Stimulated activated CD4-positive, alpha-beta T cell treated with anti-CD3 and anti-CD28 coated beads, Interleukin-15, amount 100 ng/mL, for 48 hours (primary cell): Measurements from ENCODE around the gene TPCN1.

Experiments used
- DNase-seq, 2 donors: peaks; one replicate each; pipeline ENCODE4 v3.0.0-alpha.2; 2020; ENCODE audit warnings: low read depth in 2 of 2

TPCN1 gene

DNA sequence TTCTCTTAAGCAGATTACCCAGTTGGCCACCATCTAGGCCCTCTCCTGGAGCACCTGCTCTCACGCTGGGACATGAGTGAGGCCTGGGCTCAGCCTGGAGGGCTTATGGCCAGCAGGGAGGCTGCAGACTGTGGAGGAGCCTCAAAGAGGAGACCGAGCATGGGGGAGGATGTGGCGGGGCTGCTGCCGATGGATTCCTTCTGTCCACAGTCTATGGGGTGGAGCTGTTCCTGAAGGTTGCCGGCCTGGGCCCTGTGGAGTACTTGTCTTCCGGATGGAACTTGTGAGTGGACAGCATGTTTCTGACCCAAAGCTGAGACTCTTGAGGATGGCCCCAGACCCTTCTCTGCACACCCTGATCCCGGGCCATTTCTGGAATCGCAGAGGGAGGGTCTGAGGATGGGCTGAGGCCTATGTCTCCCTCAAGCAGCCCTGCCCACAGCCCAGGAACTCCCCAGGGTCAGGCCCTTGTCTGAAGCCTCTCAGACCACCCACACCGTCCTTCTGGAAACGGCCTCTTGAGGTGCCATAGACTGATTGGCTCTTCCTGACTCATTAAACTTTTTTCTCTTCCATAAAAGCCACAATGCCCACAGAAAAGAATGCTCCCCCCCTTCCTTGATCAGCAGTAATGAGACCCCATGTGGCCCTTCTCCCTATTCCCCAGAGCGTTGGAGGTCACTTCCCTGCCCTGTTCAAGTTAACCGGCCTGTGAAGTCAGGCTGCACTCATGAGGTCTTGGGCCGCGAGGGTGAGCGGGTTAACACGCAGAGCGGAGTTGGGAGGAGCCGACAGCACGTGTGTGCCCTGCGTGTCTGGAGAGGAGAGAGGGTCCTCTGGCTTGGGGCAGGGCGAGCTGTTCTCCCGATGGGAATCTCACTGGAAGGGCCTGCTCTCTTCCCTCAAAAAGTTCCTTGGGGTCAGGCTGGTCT, 64.7 kb downstream of the TPCN1 start:
- DNase-seq = no peak

DNA sequence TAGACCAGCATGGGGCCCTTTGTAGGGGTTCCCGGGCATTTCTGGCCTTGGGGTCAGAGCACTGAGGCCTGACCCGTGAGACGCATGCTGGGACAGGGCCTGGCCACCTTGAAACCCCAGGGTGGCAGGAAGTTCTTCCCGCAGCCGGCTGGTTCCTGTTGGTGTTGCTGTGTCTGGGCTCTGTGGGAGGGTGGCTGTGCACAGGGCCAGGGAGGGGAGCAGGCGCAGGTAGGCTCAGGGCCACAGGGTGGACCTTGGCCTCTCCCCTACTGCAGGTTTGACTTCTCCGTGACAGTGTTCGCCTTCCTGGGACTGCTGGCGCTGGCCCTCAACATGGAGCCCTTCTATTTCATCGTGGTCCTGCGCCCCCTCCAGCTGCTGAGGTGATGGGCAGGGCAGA, 65.4 kb downstream of the TPCN1 start:
- no peak for DNase-seq

DNA sequence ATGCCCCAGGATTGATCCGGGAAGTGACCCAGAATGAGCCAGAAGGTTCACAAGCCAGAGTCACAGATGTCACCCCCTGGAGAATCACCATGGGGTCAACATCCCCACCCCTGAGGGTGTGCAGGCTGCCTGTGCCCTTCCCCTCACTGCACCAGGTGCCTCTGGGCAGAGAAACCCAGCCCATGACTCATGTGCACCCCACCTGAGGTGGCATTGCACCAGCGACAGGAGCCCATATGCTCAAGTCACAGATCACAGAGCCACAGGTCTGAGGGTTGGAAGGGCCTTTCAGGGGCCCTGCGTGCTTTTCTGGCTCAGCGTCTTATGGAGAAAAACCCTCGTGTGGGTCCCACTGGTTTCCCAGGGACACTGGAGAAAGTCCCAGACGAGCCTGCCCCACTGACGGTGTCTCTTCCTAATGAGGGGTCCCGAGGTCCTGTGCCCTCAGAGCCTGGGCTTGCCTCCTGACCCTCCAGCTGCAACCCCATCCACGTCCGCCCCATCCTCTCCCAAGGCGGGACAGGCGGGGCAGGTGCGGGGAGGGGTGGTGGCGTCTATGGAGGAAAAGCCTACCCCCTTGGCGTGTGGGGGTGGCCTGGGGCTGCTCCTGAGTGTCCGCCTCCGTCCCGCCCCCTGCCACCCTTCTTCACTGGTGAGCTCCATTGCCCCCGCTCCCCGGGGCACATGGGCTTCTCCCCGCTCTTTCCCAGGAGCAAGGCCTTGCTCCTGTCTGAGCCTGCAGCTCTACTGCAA, 66.1 kb downstream of the TPCN1 start:
- no peak for DNase-seq

DNA sequence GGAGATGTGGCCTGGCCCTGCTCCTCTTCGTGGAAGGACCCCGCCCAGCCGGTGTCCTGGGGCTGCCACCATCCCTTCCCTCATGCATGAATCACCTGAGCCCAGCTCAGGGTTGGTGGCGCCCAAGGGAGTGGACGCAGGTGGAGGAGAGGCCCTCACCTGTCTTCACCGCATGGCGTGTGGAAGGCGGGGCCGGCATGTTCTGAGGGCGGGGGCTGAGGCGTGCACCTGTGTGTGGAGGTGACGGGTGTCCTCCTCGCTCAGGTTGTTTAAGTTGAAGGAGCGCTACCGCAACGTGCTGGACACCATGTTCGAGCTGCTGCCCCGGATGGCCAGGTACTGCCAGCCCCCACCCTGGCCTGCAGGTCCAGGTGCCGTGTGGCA, 66.6 kb downstream of the TPCN1 start:
- DNase-seq = no peak

DNA sequence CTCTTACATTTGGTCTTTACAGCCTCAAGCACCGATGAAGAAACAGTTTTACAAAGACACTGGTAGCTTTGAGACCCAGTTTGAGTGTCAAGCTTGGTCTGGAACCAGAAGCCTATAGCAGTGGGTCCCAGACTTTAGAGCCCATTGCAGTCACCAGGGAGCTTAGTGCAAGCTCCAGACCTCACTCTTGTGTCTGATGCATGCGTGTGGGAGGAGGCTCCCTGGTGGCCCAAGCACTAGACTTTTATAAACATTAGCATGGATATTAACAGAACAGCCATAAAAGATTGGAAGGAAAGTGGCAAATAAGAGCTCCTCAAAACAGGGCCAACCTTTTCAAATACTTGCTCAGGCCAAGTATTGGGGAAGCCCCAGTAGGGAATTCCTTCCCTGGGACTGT, 68.1 kb downstream of the TPCN1 start:
- DNase-seq = no peak

DNA sequence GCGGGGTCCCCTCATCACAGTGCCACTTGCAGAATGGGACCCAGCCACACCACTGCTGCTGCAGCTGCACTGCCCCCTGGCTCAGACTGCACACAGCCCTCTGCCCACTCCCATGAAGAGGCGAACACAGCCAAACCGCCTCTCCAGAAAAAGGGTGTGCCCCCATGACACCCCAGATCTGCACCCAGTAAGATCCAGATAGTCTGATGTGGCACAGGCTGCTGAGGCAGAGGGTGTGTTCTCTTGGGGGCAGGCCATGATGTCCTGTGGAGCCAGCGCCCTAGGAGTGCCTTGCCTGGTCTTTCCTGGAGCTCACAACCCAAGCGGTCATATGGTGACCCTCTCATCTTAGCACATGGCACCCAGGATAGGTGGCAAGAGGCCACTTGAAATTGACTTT, 69.2 kb downstream of the TPCN1 start:
- DNase-seq = no peak

DNA sequence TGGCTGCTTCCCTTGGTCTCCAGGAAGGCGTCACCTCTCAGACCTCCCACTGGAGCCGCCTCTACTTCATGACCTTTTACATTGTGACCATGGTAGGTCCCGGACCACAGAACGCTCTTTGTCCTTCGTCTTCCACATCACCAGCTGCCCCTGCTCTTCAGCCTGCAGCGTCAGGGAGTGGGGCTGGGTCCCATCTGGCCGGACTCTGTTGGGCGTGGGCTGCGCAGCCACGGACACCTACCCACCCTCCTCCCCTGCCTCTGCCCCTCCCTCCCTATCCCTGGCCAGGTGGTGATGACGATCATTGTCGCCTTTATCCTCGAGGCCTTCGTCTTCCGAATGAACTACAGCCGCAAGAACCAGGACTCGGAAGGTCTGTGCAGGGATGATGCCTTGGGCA, 70.3 kb downstream of the TPCN1 start:
- no peak for DNase-seq

DNA sequence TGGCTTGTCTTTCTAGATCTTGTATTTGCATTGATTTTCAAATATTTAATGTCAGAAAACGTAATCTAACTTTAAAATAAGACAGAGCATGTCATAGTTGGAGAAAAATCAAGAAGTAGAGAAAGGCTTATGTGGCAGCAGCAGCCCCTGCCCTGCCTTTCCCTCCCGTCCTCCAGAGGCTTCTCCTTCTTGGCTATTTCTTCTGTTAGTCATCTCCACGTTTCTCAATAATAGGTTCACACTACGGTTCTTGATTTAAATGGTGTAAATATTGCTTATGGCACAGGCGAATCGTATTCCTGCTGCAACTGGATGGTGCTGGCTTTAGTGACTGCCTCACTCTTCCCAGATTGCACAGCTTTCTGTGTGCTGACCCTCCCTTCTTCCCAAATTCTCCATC, 70.8 kb downstream of the TPCN1 start:
- no peak for DNase-seq

DNA sequence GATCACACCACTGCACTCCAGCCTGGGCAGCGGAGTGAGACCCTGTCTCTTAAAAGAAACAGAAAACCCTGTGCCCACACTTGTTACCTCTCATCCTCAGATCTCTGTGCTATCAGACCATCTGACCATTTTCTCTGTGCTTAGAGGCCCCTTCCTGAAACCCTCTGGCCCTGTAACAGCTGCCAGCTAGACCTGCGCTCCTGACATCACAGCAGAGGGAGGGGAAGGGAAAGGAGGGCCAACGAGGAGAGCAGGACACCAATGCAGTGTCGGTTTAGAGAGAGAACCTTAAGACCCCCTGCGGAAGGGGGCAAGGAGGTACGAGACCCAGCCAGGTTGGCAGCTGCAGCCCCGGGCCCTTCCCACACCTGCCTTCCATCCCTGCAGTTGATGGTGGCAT, 71.3 kb downstream of the TPCN1 start:
- DNase-seq = no peak

DNA sequence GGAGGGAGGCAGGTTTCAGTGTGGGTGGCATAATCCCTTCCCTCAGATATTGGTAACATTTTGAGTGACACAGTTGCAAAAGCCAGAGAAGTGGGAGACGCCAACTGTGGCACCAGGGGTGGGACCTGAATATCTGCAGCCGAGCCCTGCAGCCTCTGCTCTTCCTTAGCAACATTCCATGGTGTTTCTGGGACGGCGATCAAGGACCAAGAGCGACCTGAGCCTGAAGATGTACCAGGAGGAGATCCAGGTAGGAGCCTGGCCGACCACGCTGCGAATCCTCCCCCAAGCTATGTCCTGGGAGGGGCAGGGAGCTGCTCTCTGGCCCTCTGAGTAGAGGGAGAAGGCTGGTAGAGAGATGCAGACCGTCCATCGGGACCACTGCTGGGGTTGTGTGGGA, 71.8 kb downstream of the TPCN1 start:
- DNase-seq = no peak

DNA sequence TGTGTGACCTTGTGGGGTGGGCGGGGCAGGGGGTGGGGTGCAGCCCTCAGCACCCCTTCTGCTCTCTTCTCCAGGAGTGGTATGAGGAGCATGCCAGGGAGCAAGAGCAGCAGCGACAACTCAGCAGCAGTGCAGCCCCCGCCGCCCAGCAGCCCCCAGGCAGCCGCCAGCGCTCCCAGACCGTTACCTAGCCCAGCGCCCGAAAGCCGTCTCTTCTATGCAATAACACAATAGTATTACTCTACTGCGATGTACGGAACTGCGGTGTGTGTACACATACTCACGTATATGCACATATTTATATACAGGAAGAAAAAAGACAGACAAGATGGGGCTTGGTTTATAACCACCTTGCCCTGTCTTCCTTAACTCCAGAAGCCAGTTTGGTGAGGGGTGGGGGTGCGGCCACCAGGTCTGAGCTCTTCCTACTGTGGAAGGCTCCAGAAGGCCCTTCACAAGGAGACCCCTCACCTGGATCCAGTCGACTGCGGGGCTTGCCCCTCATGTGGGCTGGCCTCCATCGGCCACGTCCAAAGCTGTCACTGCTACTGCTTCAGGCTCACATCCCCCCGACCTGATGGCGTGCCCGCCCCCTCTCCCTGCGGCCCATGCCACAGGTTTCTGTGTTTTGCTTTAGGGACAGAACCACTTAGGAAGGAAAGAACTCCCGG, 74.8 kb downstream of the TPCN1 start:
- DNase-seq = no peak

DNA sequence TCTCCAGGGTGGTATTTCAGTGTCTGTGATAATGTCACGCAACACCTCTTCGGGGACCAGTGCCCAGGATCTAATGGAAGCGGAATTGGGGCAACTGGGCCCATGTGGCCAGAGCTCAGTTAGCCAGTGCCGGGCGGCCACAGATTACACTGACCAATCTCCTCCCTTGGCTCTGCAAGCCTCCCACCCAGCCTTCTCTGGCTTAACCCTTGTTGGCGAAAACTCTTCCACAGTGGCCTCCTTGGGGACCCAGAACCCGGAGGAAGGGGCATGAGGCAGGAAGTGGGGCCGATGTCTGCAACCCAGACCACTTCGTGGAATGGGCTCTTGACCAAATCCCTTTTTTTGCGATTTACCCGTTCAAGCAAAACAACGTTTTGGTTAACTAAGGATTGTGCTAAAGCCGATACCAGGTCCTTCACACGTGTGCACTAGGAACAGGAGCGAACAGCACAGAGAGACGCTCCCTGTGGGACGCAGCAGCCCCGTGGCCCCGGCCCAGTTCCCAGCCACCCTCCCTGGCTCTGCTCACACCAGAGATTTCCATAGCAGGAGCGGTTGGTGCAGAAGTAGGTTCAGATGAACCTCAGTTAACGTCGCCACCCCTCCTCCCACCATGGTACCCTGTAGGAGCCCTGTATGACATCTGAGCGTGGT, 75.4 kb downstream of the TPCN1 start:
- DNase-seq = no peak

DNA sequence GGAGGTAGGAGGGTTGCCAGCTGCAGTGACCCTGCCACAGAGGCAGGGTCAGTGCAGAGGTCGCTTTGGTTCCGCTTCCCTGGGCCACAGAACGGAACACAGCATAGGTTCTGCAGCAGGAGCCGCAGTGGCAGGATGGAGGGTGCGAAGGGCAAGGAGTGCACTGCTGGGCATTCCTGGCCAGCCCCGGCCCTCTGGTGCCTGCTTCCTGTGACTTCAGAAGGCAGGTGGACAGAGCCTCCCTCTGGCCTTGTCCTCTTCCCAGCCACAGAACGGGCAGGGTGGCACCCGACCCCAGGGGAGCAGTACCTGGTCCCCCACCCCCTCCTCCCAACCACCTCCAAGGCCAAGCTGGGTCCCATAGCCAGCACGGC, 75.9 kb downstream of the TPCN1 start:
- DNase-seq = no peak

DNA sequence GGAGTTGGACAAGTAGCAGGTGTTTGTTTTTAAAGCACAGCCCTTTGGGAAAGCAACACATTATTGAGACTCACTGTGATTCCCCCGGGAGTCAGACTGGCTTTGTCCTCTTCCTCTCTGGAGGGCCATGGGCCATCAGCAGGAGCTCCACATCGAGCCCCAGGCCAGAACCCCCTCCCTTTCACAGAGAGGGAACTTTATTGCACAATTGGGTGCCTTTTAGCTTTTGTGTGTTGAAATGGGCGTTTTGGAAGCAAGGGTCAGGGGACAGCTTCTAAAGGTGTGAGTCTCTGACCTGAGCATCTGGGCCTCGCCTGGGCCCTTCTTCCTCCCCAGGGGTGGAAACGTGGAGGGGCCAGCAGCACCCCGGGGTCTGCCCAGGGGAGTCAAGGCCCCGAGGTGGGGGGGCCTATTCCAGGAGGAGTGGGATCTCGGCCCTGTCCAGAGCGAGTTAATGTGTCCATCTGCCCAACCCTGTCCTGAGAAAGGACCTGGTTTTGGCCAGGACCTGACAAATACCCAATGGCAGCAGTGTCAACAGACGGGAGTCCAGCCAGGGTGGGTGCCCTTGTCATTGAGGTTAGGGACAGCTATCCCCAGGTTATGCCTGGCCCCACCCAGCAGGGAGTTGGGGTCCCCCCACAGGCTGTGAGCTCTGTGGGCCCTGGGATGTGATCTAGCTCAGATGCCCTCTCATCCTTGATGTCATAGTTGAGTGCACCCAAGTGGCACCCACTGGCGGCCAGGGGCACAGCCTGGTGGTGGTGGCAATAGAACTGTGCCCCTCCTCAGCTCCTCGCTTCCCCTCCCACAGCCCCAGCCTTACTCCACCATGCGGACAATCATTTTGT, 76.6 kb downstream of the TPCN1 start:
- DNase-seq = no peak

DNA sequence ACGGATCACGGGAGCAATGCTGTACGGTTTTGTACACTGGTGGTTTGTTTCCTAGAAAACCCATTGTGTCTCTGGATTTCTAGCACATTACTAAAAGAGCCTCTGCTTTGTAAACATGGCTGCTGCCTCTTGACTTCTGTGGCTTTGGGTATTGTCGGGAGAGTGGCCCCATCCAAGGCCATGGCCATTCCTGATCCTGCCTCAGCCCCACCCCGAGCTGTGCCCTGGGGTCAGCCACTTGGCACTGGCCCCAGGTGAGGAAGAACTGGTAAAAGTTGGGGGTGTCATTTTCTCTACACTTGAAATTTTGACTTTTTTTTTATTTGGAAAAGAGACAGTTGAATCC, 77.2 kb downstream of the TPCN1 start:
- no peak for DNase-seq

DNA sequence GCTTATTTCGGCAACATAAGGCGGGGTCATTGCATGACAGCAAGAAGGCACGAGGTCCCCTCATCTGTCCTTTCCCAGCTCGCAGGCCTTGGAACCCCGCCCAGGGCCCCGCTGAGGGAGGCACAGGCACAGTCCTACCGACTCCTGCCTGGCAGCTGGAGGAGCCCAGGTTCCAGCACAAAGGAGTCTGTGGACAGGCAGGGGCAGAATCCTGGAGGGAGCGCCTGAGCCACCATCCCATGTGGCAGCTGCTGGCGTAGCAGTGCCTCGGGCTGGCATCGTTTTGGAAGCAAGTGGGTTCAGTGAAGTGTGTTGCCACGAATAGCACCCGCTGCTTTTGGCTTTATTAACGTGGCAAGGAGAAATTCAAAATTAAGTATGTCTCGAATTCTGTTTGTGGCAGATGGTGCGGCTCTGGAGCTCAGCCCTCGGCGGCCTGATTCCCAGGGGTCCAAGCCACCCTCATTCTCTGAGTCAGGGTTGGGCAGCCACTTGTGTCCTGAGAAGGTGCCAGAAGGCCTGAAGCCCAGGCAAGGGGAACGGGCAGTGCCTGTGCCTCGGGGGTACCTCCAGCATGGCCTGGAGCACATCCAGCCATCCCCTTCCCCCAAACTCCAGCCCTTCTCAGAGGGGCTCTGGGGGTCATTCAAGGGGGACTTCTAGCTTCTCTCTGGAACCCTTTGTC, 77.7 kb downstream of the TPCN1 start:
- DNase-seq = no peak

DNA sequence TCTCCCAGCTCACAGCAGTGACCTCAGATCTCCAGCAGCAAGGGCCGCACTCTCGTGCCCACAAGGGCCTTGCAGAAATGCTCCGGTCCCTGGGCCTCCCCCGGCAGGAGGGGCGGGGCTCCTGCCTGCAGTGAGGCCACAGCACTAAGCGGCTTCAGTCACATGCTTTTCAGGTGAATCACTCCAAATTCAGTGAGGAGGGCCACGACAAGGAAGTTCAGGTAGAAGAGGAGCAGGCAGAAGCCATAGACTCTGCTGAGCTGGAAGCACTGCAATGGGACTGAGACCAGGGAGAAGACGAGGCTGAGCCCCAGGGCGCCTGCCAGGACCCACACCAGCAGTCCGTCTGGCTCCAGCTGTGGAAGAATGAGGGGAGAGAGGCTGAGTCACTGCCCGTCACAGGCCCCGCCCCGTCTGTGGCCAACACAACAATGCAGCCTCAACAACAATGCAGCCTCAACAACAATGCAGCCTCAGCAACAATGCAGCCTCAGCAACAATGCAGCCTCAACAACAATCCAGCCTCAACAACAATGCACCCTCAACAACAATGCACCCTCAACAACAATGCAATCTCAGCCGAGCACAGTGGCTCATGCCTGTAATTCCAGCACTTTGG, 78.5 kb downstream of the TPCN1 start:
- no peak for DNase-seq

DNA sequence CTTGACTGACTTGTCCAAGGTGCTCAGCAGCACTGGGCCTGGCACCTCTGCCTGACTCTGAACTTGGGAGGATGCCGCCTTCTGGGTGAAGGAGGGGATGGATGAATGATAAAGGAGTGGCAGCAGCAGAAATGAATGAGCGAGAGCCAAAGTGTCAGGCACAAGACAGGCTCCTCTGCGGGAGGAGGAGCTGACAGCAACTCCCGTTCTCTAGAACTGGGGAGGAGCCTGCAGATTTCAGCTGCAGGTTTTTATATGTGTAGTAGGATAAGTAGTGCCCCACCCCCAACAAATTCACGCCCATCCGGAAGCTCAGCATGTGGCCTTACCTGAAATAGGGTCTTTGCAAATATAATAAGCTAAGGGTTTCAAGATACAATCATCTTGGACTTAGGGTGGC, 80.5 kb downstream of the TPCN1 start:
- no peak for DNase-seq

DNA sequence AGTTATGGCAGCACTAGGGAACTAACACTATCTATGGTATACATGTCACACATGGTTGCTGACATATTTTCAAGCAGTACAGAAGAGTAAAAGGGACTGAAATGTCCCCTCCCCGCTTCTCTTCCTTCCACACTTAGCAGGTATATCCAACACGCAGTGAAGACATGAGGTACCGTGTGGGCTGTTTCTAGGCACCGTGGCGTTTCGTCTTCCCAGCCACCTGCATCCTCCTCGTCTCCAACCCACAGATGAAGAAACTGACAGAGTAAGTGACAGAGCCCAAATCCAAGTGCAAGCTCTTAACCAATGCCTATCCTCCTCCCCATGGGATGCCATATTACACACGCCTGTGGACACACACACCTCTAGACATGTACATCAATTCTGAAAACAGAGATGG, 81.2 kb downstream of the TPCN1 start:
- no peak for DNase-seq

DNA sequence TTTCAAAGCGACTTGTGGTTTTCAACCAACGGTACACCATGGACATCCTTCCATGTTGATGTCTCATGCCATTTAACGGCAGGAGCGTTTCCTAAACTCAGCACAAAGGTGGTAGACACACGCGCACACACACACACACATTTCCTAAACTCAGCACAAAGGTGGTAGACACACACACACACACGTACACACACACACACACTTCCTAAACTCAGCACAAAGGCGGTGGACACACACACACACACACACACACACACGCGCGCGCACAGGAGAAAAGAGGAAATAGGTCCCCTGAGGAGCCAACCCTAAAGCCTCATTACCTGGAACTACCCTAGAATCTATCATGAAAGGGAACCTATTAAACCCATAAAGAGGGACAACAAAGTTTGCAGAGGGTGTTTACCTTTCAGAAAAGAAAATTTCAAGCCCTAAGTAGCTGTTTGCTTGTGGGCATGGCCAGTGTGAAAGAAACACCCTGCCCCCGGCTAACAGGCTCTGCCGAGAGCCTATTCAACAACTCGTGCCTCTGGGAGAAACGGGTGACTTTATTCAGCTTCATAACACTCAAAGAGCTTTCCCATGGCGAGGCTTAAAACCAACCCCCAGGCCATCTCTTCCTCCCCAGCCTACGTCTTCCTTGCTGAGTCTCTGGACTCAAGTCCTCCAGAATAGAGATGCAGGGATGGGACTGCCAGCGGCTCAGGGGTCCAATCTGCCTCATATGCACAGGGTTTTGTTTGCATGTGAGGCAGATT, 81.8 kb downstream of the TPCN1 start:
- no peak for DNase-seq
